AG09309 (cell line): ENCODE data around the gene PEX16.

Experiments used
- DNase-seq: peaks from one replicate; pipeline ENCODE4 v3.0.0-alpha.2; 2010; ENCODE audit warnings: low read depth
- H3K4me3 ChIP-seq: 2 replicates; pipeline ENCODE4 v1.5.1; 2011; ENCODE audit warnings: mild to moderate bottlenecking, low read depth, low read length, moderate library complexity; ENCODE audit not compliant: control insufficient read depth
- TF ChIP-seq, protein P1 (sequence below): IDR thresholded peaks from 2 replicates; pipeline ENCODE4 v1.5.1; 2011; ENCODE audit warnings: mild to moderate bottlenecking, low read depth, low read length, inconsistent platforms; ENCODE audit not compliant: insufficient read depth, control insufficient read depth; ENCODE audit errors: missing control alignments

PEX16 gene

DNA sequence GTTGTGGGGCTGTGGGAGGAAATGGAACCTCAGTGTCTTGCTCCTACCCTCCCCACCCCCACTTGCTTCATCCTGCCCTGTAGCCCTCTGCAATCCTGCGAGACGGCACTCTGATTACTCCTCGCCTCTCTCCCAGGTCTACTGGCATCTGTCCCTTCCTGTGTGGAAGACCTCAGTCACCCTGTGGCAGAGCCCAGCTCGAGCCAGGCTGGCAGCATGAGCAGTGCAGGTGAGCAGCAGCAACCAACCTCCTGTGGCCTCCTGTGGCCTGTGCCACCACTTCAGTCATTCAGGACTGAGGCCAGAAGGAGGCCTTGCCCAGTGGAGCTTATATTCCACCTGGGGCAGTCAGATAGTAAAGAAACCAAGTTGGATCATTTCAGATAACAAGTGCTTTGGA lies 47.0 kb downstream of the PEX16 start:
- no peak for DNase-seq
- no peak overlapping the region for H3K4me3 ChIP-seq
- TF ChIP-seq, protein P1, sequence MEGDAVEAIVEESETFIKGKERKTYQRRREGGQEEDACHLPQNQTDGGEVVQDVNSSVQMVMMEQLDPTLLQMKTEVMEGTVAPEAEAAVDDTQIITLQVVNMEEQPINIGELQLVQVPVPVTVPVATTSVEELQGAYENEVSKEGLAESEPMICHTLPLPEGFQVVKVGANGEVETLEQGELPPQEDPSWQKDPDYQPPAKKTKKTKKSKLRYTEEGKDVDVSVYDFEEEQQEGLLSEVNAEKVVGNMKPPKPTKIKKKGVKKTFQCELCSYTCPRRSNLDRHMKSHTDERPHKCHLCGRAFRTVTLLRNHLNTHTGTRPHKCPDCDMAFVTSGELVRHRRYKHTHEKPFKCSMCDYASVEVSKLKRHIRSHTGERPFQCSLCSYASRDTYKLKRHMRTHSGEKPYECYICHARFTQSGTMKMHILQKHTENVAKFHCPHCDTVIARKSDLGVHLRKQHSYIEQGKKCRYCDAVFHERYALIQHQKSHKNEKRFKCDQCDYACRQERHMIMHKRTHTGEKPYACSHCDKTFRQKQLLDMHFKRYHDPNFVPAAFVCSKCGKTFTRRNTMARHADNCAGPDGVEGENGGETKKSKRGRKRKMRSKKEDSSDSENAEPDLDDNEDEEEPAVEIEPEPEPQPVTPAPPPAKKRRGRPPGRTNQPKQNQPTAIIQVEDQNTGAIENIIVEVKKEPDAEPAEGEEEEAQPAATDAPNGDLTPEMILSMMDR, result no peak

- H3K4me3 ChIP-seq, result no peak overlapping the region
- no peak for DNase-seq
- TF ChIP-seq, protein P1, result no peak
Measured at GRCh38 chr11:45869551-45869950, 48.1 kb downstream of the PEX16 start.

DNA sequence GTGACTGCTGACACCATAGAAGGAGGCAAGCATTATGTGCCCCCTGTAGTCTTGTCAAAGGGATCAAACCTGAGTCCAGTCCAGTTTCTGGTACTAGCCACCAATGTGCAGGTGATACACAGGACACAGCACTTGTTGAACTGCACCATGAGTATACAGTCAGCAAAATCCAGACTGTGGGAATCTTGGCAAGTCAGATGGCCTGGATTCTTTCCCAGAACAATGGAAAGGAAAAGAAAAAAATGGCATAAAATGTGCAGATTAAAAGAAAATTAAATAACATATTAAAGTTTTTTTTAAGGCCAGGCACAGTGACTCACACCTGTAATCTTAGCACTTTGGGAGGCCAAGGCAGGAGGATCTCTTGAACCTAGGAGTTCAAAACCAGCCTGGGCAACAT lies 53.6 kb downstream of the PEX16 start:
- TF ChIP-seq, protein P1, result no peak
- no peak for DNase-seq
- H3K4me3 ChIP-seq, result no peak overlapping the region

GRCh38 chr11:45860764-45861510 lies 56.7 kb downstream of the PEX16 start:
- no peak for DNase-seq
- TF ChIP-seq, protein P1, result no peak

DNA sequence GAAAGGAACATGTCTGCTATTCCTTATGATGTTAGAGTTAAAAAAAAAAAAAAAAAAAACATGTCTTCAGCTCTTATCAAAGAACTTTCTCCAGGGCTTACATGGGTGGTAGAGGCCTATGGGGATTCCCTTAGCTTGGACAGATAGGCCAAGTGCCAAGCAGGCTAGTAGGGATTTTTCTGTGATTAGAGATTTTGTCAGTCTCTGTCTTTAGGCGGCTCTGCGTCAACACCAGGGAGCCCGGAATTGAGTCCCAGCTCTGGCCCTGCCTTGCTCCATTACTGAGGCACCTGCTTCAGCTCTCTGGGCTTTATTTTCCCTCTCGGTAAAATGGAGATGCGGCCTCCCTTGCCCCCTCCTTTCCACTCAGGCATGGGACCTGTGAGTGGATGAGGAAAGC lies 57.3 kb downstream of the PEX16 start:
- TF ChIP-seq, protein P1, result no peak
- H3K4me3 ChIP-seq, result no peak overlapping the region

More at GRCh38 chr11:45860764-45861510, 56.7 kb downstream of the PEX16 start:
- H3K4me3 ChIP-seq, result no peak overlapping the region

More for the DNA sequence above, 57.3 kb downstream of the PEX16 start:
- no peak for DNase-seq
